Effector CD4-positive, alpha-beta T cell (primary cell): ENCODE results near the gene GNB1.

Experiments
- DNase-seq: peaks from one replicate; pipeline ENCODE4 v3.0.0-alpha.2; 2020

Gene GNB1

GRCh38 chr1:1910033-1910465, 19.2 kb upstream of the GNB1 start:
- DNase-seq = no peak

GRCh38 chr1:1908506-1908791, 17.6 kb upstream of the GNB1 start:
- no peak for DNase-seq

- no peak for DNase-seq
Observed at GRCh38 chr1:1907098-1907736, 16.3 kb upstream of the GNB1 start.

- DNase-seq = peak; percentile 53
Observed at GRCh38 chr1:1906185-1907097, 15.6 kb upstream of the GNB1 start.

GRCh38 chr1:1903224-1903623, 12.3 kb upstream of the GNB1 start:
- DNase-seq = no peak

GRCh38 chr1:1901641-1902294, 10.9 kb upstream of the GNB1 start:
- DNase-seq = no peak

GRCh38 chr1:1900883-1901640, 10.2 kb upstream of the GNB1 start:
- DNase-seq = no peak

GRCh38 chr1:1899967-1900327, 9.1 kb upstream of the GNB1 start:
- DNase-seq = no peak

GRCh38 chr1:1899266-1899966, 8.5 kb upstream of the GNB1 start:
- no peak for DNase-seq

- no peak for DNase-seq
Observed at GRCh38 chr1:1898246-1898933, 7.5 kb upstream of the GNB1 start.

GRCh38 chr1:1895456-1896336, 4.8 kb upstream of the GNB1 start:
- no peak for DNase-seq

- no peak for DNase-seq
Observed at GRCh38 chr1:1895060-1895418, 4.2 kb upstream of the GNB1 start.

GRCh38 chr1:1894354-1895059, 3.6 kb upstream of the GNB1 start:
- no peak for DNase-seq

- no peak for DNase-seq
Observed at GRCh38 chr1:1893997-1894353, 3.1 kb upstream of the GNB1 start.

- DNase-seq = no peak
Observed at GRCh38 chr1:1893291-1893985, 2.6 kb upstream of the GNB1 start.

GRCh38 chr1:1892763-1893120, 1.9 kb upstream of the GNB1 start:
- no peak for DNase-seq

GRCh38 chr1:1892079-1892762, 1.3 kb upstream of the GNB1 start:
- DNase-seq = no peak

- peak; percentile 81 for DNase-seq
Observed at GRCh38 chr1:1891349-1892078, 627 bp upstream of the GNB1 start.
